GM06990 (cell line): ENCODE results near the gene GNAI2.

ENCODE experiments used
- DNase-seq: peaks from one replicate; pipeline ENCODE4 v3.0.0-alpha.2; 2011; ENCODE audit not compliant: insufficient read length; ENCODE audit errors: extremely low read depth
- H3K27me3 ChIP-seq: replicated peaks from 2 replicates; pipeline ENCODE4 v1.6.0; 2011; ENCODE audit warnings: low read length; ENCODE audit not compliant: control insufficient read depth, insufficient read depth
- H3K36me3 ChIP-seq: 2 replicates; pipeline ENCODE4 v1.5.1; 2011; ENCODE audit warnings: low read length; ENCODE audit not compliant: control insufficient read depth, insufficient read depth
- H3K4me3 ChIP-seq: replicated peaks from 2 replicates; pipeline ENCODE4 v1.5.1; 2011; ENCODE audit warnings: low read depth, mild to moderate bottlenecking, control low read depth, low read length
- TF ChIP-seq, protein P1 (sequence below): IDR thresholded peaks from 2 replicates; pipeline ENCODE4 v1.5.1; 2011; ENCODE audit warnings: low read length, control low read depth, mild to moderate bottlenecking, inconsistent platforms; ENCODE audit not compliant: insufficient read depth, poor library complexity, severe bottlenecking

Gene GNAI2

GRCh38 chr3:50250514-50250913 is 14.5 kb downstream of the GNAI2 start:
- peaks cover 46% of the 10 kb centered on the region for H3K36me3 ChIP-seq
- TF ChIP-seq, protein P1, sequence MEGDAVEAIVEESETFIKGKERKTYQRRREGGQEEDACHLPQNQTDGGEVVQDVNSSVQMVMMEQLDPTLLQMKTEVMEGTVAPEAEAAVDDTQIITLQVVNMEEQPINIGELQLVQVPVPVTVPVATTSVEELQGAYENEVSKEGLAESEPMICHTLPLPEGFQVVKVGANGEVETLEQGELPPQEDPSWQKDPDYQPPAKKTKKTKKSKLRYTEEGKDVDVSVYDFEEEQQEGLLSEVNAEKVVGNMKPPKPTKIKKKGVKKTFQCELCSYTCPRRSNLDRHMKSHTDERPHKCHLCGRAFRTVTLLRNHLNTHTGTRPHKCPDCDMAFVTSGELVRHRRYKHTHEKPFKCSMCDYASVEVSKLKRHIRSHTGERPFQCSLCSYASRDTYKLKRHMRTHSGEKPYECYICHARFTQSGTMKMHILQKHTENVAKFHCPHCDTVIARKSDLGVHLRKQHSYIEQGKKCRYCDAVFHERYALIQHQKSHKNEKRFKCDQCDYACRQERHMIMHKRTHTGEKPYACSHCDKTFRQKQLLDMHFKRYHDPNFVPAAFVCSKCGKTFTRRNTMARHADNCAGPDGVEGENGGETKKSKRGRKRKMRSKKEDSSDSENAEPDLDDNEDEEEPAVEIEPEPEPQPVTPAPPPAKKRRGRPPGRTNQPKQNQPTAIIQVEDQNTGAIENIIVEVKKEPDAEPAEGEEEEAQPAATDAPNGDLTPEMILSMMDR: no peak

GRCh38 chr3:50251220-50251619 is 15.2 kb downstream of the GNAI2 start:
- no peaks in the 10 kb centered on the region for H3K27me3 ChIP-seq
- TF ChIP-seq, protein P1: no peak
- DNase-seq: no peak
- H3K36me3 ChIP-seq: peaks cover 48% of the 10 kb centered on the region
- H3K4me3 ChIP-seq: no peak overlapping the region

More at GRCh38 chr3:50250514-50250913, 14.5 kb downstream of the GNAI2 start:
- H3K27me3 ChIP-seq: no peaks in the 10 kb centered on the region
- no peak for DNase-seq
- H3K4me3 ChIP-seq: no peak overlapping the region

- H3K36me3 ChIP-seq: peaks cover 57% of the 10 kb centered on the region
- TF ChIP-seq, protein P1: no peak
These were observed 18.7 kb downstream of the GNAI2 start for GRCh38 chr3:50254577-50255250.

GRCh38 chr3:50255251-50255615 is 19.2 kb downstream of the GNAI2 start:
- TF ChIP-seq, protein P1: no peak

More at GRCh38 chr3:50254577-50255250, 18.7 kb downstream of the GNAI2 start:
- Histone ChIP-seq H3K4me3 (no peak overlapping the region), H3K27me3 (no peaks in the 10 kb centered on the region)
- DNase-seq: no peak

DNA sequence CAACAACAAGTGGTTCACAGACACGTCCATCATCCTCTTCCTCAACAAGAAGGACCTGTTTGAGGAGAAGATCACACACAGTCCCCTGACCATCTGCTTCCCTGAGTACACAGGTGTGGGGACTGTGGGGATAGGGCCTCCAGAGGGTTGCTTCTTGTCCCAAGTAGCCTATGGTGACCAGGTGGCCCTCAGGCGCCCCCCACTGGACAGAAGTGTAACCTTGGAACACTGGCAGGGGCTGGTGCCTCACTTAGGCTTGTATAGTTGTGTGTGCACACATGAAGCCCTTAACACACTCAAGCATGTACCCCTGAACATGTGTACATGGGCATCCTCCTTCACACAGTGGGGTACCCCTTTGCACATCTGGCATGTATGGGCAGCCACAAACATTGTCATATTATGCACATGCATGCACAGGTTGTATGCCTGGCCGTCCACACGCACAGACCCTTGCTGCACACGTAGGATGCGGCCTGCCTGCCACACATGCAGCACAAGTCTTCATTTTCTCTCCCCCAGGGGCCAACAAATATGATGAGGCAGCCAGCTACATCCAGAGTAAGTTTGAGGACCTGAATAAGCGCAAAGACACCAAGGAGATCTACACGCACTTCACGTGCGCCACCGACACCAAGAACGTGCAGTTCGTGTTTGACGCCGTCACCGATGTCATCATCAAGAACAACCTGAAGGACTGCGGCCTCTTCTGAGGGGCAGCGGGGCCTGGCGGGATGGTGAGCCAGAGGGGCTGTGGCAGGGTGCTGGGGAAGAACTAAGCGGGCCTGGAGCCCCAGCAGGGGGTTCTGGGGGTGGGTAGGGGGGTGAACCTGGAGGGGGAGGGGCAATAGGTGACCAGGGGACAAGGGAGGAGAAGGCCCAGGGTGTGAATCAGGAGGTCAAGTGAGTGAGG is 21.2 kb downstream of the GNAI2 start:
- Histone ChIP-seq H3K27me3 (no peaks in the 10 kb centered on the region), H3K4me3 (no peak overlapping the region), H3K36me3 (peaks cover 44% of the 10 kb centered on the region)
- TF ChIP-seq, protein P1: peak; percentile 36
- no peak for DNase-seq

More at GRCh38 chr3:50255251-50255615, 19.2 kb downstream of the GNAI2 start:
- Histone ChIP-seq H3K27me3 (no peaks in the 10 kb centered on the region), H3K36me3 (peaks cover 54% of the 10 kb centered on the region), H3K4me3 (no peak overlapping the region)
- DNase-seq: no peak
